ENCODE results near the gene VPS26A.

VPS26A gene

DNA sequence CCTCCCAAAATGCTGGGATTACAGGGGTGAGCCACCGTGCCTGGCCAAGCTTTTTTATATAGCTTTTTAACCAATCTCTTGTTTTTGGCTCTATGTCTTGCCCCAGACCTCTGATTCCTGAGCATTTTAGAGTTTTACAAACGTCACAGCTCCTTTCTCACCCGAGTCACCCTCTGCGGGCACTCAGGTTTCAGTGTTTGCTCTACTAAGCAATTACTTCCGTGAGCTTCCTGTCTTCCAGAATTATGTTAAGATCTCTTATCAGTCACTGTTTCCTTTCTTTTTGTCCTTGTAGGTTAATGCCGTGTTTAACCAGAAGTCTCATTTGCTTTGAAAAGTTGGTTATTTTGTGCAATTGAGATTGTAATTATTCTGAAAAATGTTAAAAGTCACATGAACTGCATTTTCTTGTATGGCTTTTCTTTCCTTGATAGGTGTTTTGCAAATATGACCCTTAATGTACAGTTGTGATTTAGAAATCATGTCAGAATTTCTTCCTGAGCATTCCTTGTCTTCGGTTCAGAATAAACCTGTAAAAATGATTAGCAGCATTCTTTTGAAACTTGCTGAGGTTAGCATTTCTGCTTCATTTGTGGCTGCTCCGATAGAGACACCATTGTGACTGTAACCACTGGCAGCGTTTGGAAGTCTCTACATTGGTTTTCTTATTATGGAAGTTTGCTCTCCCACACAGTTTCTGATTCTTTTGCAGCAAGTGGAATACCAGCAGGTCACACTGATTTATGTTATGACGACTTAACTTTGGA, 91.6 kb downstream of the VPS26A start:
- no peaks in the 10 kb centered on the region for H3K27me3 ChIP-seq (ENCODE audit: insufficient read depth, poor library complexity, severe bottlenecking)
- no peak for ATAC-seq (ENCODE audit: low read depth)
- H3K4me1 ChIP-seq (ENCODE audit: insufficient read depth, poor library complexity, severe bottlenecking), result peaks cover 30% of the 10 kb centered on the region
- H3K9me3 ChIP-seq (ENCODE audit: severe bottlenecking), result no peaks in the 10 kb centered on the region
- no peak for TF ChIP-seq CTCF (IDR thresholded peaks at IDR 0.05; ENCODE audit: poor library complexity, severe bottlenecking)
- H3K4me3 ChIP-seq (ENCODE audit: severe bottlenecking), result no peak overlapping the region
- H3K27ac ChIP-seq (ENCODE audit: poor library complexity, severe bottlenecking), result peak overlapping the region; percentile 56
- no peaks in the 10 kb centered on the region for H3K36me3 ChIP-seq (ENCODE audit: low read depth)
- DNase-seq (ENCODE audit: low spot score), result no peak

GRCh38 chr10:69216577-69217118, 92.7 kb downstream of the VPS26A start:
- H3K27me3 ChIP-seq (ENCODE audit: insufficient read depth, poor library complexity, severe bottlenecking), result no peaks in the 10 kb centered on the region
- no peak for DNase-seq (ENCODE audit: low spot score)
- H3K27ac ChIP-seq (ENCODE audit: poor library complexity, severe bottlenecking), result peak overlapping the region; percentile 56
- no peak overlapping the region for H3K4me3 ChIP-seq (ENCODE audit: severe bottlenecking)
- TF ChIP-seq CTCF (IDR thresholded peaks at IDR 0.05; ENCODE audit: poor library complexity, severe bottlenecking), result no peak
- no peaks in the 10 kb centered on the region for H3K36me3 ChIP-seq (ENCODE audit: low read depth)
- ATAC-seq (ENCODE audit: low read depth), result no peak
- H3K9me3 ChIP-seq (ENCODE audit: severe bottlenecking), result no peaks in the 10 kb centered on the region
- peaks cover 30% of the 10 kb centered on the region for H3K4me1 ChIP-seq (ENCODE audit: insufficient read depth, poor library complexity, severe bottlenecking)

GRCh38 chr10:69217119-69217754, 93.3 kb downstream of the VPS26A start:
- Histone ChIP-seq H3K9me3 (ENCODE audit: severe bottlenecking) (no peaks in the 10 kb centered on the region), H3K4me3 (ENCODE audit: severe bottlenecking) (no peak overlapping the region), H3K36me3 (ENCODE audit: low read depth) (no peaks in the 10 kb centered on the region), H3K27me3 (ENCODE audit: insufficient read depth, poor library complexity, severe bottlenecking) (no peaks in the 10 kb centered on the region), H3K4me1 (ENCODE audit: insufficient read depth, poor library complexity, severe bottlenecking) (peaks cover 34% of the 10 kb centered on the region), H3K27ac (ENCODE audit: poor library complexity, severe bottlenecking) (peak overlapping the region; percentile 56)
- DNase-seq (ENCODE audit: low spot score) (no peak), ATAC-seq (ENCODE audit: low read depth) (peak; percentile 95)
- no peak for TF ChIP-seq CTCF (IDR thresholded peaks at IDR 0.05; ENCODE audit: poor library complexity, severe bottlenecking)

- peak overlapping the region; percentile 56 for H3K27ac ChIP-seq (ENCODE audit: poor library complexity, severe bottlenecking)
- ATAC-seq (ENCODE audit: low read depth) (no peak), DNase-seq (ENCODE audit: low spot score) (no peak)
- H3K36me3 ChIP-seq (ENCODE audit: low read depth), result no peaks in the 10 kb centered on the region
- no peaks in the 10 kb centered on the region for H3K9me3 ChIP-seq (ENCODE audit: severe bottlenecking)
- no peak for TF ChIP-seq CTCF (IDR thresholded peaks at IDR 0.05; ENCODE audit: poor library complexity, severe bottlenecking)
- peaks cover 45% of the 10 kb centered on the region for H3K4me1 ChIP-seq (ENCODE audit: insufficient read depth, poor library complexity, severe bottlenecking)
- no peaks in the 10 kb centered on the region for H3K27me3 ChIP-seq (ENCODE audit: insufficient read depth, poor library complexity, severe bottlenecking)
- no peak overlapping the region for H3K4me3 ChIP-seq (ENCODE audit: severe bottlenecking)
Measured at GRCh38 chr10:69218831-69219230, 94.9 kb downstream of the VPS26A start.
